HepG2 (cell line): ENCODE results near the gene GATC. TPM values are rescaled to one million over a fixed set of nuclear protein-coding genes. Genes with fewer than 3 reads are reported as not detected.
A peak's percentile ranks its signal among the peaks of the same experiment; 100 is the strongest.

Source experiments
- FOXP4 ChIP-seq: sonication (generic); formaldehyde crosslinking; IDR thresholded peaks from 2 replicates; pipeline ENCODE4 v1.4.0; 2020; ENCODE audit warnings: missing genetic modification reagents
- MAZ ChIP-seq, 2 experiments: sonication (generic) in 1 of 2; formaldehyde crosslinking in 1 of 2; IDR thresholded peaks; 2 replicates each; pipeline versions ENCODE4 v1.5.0 to v1.6.1; 2012 to 2020; ENCODE audit warnings: low read depth in 2 of 2, mild to moderate bottlenecking in 2 of 2, borderline replicate concordance in 1 of 2, improper control_type of control experiment in 1 of 2, low read length in 1 of 2, missing genetic modification reagents in 1 of 2, moderate library complexity in 1 of 2
- MIER3 ChIP-seq: IDR thresholded peaks from 2 replicates; pipeline ENCODE4 v1.6.1; 2016; ENCODE audit warnings: missing compliant biosample characterization, borderline replicate concordance
- MYPOP ChIP-seq: sonication (generic); formaldehyde crosslinking; IDR thresholded peaks from 2 replicates; pipeline ENCODE4 v1.8.1; 2023; ENCODE audit warnings: mild to moderate bottlenecking, moderate library complexity, missing genetic modification reagents
- SAP130 ChIP-seq: IDR thresholded peaks from 2 replicates; pipeline ENCODE4 v1.6.1; 2016; ENCODE audit warnings: low read depth
- SMAD1 ChIP-seq: sonication (generic); formaldehyde crosslinking; IDR thresholded peaks from 2 replicates; pipeline ENCODE4 v1.4.0; 2020; ENCODE audit warnings: missing genetic modification reagents, low read depth, mild to moderate bottlenecking, borderline replicate concordance
- TARDBP ChIP-seq: sonication (generic); formaldehyde crosslinking; IDR thresholded peaks from 2 replicates; pipeline ENCODE4 v1.8.0; 2022; ENCODE audit warnings: mild to moderate bottlenecking, missing genetic modification reagents
- TBX2 ChIP-seq: sonication (generic); formaldehyde crosslinking; IDR thresholded peaks from 2 replicates; pipeline ENCODE4 v1.5.0; 2020; ENCODE audit warnings: missing genetic modification reagents, mild to moderate bottlenecking, borderline replicate concordance
- ZNF274 ChIP-seq: sonication (generic); formaldehyde crosslinking; IDR thresholded peaks from 2 replicates; pipeline ENCODE4 v1.5.1; 2020; ENCODE audit warnings: mild to moderate bottlenecking, missing genetic modification reagents
- ZNF501 ChIP-seq: sonication (generic); formaldehyde crosslinking; IDR thresholded peaks from 2 replicates; pipeline ENCODE4 v1.5.1; 2020; ENCODE audit warnings: mild to moderate bottlenecking, moderate library complexity, missing genetic modification reagents
- ZNF567 ChIP-seq: sonication (generic); formaldehyde crosslinking; IDR thresholded peaks from 2 replicates; pipeline ENCODE4 v1.8.1; 2023; ENCODE audit warnings: mild to moderate bottlenecking, missing genetic modification reagents, borderline replicate concordance
- ZNF687 ChIP-seq: sonication (generic); formaldehyde crosslinking; IDR thresholded peaks from 2 replicates; pipeline ENCODE4 v1.5.1; 2020; ENCODE audit warnings: mild to moderate bottlenecking, missing genetic modification reagents, moderate library complexity
- ZNF850 ChIP-seq: sonication (generic); formaldehyde crosslinking; conservative IDR thresholded peaks from 2 replicates; pipeline ENCODE4 v1.9.0; 2021; ENCODE audit warnings: mild to moderate bottlenecking, missing genetic modification reagents
- ZSCAN21 ChIP-seq: sonication (generic); formaldehyde crosslinking; IDR thresholded peaks from 2 replicates; pipeline ENCODE4 v1.8.0; 2022; ENCODE audit warnings: mild to moderate bottlenecking, missing genetic modification reagents, moderate library complexity, borderline replicate concordance
- polyA plus RNA-seq, 8 experiments: library from polyadenylated mRNA; depleted of rRNA in 3 of 8; stranded (reverse) in 7 of 8; unstranded in 1 of 8; fragments of >200 nt; fragmentation: Illumina TruSeq in 4 of 8; extraction: Trizol in 4 of 8; gene quantifications; 2 replicates each; pipeline versions ENCODE4 v1.2.1 to v1.2.3, GENCODE V29; 2011 to 2016; ENCODE audit warnings: low read depth in 4 of 8, missing spikeins in 1 of 8, mixed read lengths in 1 of 8; ENCODE audit not compliant: insufficient read depth in 1 of 8
- total RNA-seq, 5 experiments: library from RNA; depleted of rRNA; stranded (reverse); fragments of >200 nt; fragmentation: Illumina TruSeq; extraction: Trizol; gene quantifications; 2 replicates each; pipeline ENCODE4 v1.2.3, GENCODE V29; 2016; ENCODE audit warnings: low read depth in 1 of 5
- TF ChIP-seq, protein P1 (sequence below): sonication (generic); formaldehyde crosslinking; IDR thresholded peaks from 2 replicates; pipeline ENCODE4 v1.8.0; 2022; ENCODE audit warnings: missing genetic modification reagents, mild to moderate bottlenecking, inconsistent platforms, borderline replicate concordance
- TF ChIP-seq, protein P2 (sequence below): sonication (generic); formaldehyde crosslinking; IDR thresholded peaks from 2 replicates; pipeline ENCODE4 v1.4.0; 2020; ENCODE audit warnings: mild to moderate bottlenecking, missing genetic modification reagents

The GATC gene
- total and polyA plus RNA-seq, 2 of the 13 experiments (the other 11 are each of a cell fraction or from before 2014, with no cell fraction given): 17.7 to 29.7 TPM

DNA sequence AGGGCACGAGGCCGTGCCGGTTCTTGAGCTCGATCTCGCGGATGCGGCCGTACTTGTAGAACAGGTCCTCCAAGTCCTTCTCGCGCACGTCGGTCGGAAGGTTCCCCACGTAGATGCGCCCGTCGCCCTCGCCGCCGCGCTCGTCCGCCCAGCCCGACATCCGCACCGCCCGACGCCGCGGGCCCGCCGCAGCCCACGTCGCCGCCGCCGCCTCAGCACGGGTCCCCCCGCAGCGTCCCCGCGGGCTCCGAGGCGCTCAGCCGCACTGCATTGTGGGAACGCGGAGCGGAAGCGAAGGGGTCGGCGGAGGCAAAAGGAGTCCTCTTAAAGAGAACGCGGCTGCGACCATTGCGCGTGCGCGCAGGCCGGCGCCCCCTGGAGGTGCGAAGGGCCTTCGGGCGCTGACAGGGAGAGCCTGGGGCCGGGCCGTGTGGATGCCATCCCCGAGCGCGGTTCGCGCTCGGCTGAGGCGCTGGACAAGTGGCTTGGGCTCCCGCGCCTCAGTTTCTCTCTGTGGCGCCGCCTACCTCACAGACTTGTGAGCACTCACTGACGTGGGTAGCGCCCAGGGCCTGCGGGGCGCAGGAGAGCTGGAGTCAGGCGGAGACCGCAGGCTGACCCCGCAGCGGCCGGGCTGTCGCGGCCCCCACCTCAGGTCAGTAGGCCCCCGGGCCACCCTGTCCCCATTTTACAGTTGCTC is 23.4 kb downstream of the GATC start, which contains the start of gene SRSF9 (continued):
- TF ChIP-seq, protein P1, sequence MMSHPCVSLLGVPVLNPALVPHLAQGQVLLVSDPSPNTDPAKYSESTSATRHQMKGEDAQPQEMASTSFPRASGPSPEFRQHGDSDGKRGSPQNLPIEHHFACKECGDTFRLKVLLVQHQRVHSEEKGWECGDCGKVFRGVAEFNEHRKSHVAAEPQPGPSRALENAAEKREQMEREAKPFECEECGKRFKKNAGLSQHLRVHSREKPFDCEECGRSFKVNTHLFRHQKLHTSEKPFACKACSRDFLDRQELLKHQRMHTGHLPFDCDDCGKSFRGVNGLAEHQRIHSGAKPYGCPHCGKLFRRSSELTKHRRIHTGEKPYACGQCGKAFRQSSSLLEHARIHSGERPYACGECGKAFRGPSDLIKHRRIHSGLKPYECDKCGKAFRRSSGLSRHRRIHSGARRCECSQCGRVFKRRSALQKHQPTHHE (CRISPR knock-in tag): peak; percentile 38; the same call in 1 of the 2 replicates
- TF ChIP-seq ZNF850 (CRISPR knock-in tag) (no peak), ZNF687 (CRISPR knock-in tag) (peak; percentile 92), MIER3 (CRISPR knock-in tag) (peak; percentile 30; the same call in 1 of the 2 replicates), SAP130 (CRISPR knock-in tag) (peak; percentile 82), ZNF567 (CRISPR knock-in tag) (peak; percentile 17; the same call in 1 of the 2 replicates), ZNF274 (peak; percentile 78; the same call in 1 of the 2 replicates), MAZ (IDR thresholded peaks at IDR 0.05; ENCODE audit: borderline replicate concordance, low read depth, low read length) (0 out of 2 replicates have a peak, but pooled peaks have one; percentile 44), MAZ (CRISPR knock-in tag; IDR thresholded peaks at IDR 0.05; ENCODE audit: low read depth) (peak; percentile 88), MYPOP (peak; percentile 21; the same call in 1 of the 2 replicates), ZSCAN21 (CRISPR knock-in tag) (no peak; the same call in 1 of the 2 replicates), FOXP4 (CRISPR knock-in tag) (peak; percentile 32; the same call in 1 of the 2 replicates), SMAD1 (CRISPR knock-in tag) (peak; percentile 69; the same call in 1 of the 2 replicates), TBX2 (CRISPR knock-in tag) (peak; percentile 86), ZNF501 (CRISPR knock-in tag) (peak; percentile 51), TARDBP (peak; percentile 74; the same call in 1 of the 2 replicates)
- TF ChIP-seq, protein P2, sequence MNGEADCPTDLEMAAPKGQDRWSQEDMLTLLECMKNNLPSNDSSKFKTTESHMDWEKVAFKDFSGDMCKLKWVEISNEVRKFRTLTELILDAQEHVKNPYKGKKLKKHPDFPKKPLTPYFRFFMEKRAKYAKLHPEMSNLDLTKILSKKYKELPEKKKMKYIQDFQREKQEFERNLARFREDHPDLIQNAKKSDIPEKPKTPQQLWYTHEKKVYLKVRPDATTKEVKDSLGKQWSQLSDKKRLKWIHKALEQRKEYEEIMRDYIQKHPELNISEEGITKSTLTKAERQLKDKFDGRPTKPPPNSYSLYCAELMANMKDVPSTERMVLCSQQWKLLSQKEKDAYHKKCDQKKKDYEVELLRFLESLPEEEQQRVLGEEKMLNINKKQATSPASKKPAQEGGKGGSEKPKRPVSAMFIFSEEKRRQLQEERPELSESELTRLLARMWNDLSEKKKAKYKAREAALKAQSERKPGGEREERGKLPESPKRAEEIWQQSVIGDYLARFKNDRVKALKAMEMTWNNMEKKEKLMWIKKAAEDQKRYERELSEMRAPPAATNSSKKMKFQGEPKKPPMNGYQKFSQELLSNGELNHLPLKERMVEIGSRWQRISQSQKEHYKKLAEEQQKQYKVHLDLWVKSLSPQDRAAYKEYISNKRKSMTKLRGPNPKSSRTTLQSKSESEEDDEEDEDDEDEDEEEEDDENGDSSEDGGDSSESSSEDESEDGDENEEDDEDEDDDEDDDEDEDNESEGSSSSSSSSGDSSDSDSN (CRISPR knock-in tag): peak; percentile 89
